Left renal cortex interstitium (tissue), 4 donors: Measurements from ENCODE around the gene PSMD1. TPM values are rescaled to one million over a fixed set of nuclear protein-coding genes. Genes with fewer than 3 reads are reported as not detected.
"Not testable (repeated sequence)": the region's sequence is repeated elsewhere in the genome, so short reads cannot be mapped to it uniquely, and the experiment has no call there.

Experiments used
- DNase-seq, 4 donors: peaks; one replicate each; pipeline ENCODE4 v3.0.0-alpha.2; 2013; ENCODE audit warnings: low read depth in 4 of 4, low spot score in 2 of 4, missing footprints in 1 of 4
- polyA plus RNA-seq, 4 donors: library from polyadenylated mRNA; unstranded; fragments of 120-200 nt; gene quantifications; one replicate each; pipeline ENCODE4 v1.2.1, GENCODE V29; 2013; ENCODE audit not compliant: insufficient read length in 4 of 4

Gene PSMD1
- polyA plus RNA-seq, 4 donors, result 83.3 to 110 (median 100) TPM

- DNase-seq, result peak; percentile 56 to 82 (median 71)
These were observed 3.9 kb upstream of the PSMD1 start for GRCh38 chr2:231052494-231053451.

DNA sequence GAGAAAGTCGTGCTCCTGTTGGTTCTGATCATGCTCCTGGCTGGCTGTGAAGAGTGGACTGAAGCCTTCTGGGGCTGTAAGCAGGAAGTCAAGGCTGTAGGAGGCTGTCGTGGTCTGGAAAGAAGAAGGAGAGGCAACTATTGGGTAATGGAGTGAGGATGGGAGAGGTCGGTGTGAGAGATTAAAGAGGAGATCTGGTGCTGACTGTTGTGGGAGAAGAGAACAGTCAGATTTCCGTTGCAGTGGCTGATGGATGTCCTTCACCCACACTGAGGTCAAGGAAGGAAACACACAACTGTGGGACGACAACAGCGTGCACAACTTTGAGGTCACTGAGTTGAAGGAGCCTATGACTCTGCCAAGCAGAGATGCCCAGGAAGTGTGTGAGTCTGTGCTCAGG, 2.8 kb upstream of the PSMD1 start:
- DNase-seq, result no peak

- DNase-seq, result no peak
These were observed 923 bp downstream of the PSMD1 start for GRCh38 chr2:231057590-231057989.

DNA sequence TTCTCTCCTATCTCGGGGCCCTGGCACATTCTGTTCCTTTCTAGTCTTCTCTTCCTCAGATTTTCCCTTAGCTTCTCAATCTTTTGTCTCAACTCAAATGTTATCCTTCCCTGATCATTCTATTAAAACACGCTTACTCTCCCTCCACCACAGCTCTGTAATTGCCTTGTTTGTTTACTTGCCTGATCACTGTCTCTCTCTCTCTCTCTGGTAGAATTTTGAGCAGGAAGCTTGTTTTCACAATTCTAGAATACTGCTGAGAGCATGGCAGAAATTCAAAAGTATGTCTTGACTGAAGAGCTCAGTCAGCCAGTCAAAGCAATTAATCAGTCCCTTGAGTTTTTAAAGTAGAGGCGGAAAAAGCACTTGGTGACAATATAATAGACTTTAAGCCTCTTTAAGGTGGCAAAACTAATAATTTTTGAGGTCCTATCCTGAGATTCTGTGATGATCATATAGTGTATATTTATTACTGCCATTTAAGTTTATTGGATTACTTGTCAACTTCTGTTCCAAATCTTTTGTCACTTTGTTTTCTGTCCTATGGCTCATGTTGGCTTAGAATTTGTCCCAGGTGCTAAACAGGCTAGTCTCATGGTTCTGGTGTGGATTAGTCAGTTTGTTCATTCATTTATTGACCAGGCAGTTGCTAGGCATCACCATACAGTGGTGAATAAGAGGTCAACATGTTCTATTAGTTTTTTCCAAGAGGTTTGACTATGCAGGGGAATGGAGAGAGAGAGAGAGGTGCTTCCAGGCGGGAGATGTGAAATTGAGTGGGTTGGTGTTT, 2.3 kb downstream of the PSMD1 start:
- no peak for DNase-seq

GRCh38 chr2:231059756-231060155, 3.1 kb downstream of the PSMD1 start:
- DNase-seq, result no peak

DNA sequence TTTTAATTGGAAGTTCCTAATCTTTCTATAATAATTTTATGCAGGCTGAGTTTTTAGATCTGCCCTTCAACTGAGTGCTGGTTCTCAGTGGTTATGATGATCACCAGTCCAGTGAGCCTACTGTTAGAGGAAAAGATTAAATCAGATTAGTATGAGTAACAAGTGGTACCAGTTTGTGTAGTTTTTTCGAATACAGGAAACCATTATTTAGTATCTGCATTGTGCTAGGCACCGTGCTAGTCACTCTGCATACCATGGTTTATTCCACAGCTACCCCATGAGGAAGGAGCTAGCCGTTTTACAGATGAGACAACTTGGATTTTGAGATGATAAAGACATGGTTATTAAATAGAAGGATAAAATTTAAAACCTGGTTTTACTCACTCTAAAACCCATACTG, 6.1 kb downstream of the PSMD1 start:
- no peak for DNase-seq

GRCh38 chr2:231063347-231063746, 6.7 kb downstream of the PSMD1 start:
- DNase-seq, result no peak

- DNase-seq, result no peak
These were observed 9.3 kb downstream of the PSMD1 start for GRCh38 chr2:231065966-231066365.

DNA sequence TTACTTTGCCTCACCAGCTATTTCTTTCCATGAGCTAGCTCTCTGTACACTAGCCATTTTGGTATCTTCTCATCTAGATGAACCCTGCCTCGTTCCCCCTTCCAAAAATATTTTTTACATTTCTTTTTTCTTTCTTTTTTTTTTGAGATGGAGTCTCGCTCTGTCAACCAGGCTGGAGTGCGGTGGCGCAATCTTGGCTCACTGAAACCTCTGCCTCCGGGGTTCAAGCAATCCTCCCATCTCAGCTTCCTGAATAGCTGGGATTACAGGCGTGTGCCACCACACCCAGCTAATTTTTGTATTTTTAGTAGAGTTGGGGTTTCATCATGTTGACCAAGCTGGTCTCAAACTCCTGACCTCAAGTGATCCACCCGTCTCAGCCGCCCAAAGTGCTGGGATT, 10.9 kb downstream of the PSMD1 start:
- DNase-seq, result not testable (repeated sequence)

DNA sequence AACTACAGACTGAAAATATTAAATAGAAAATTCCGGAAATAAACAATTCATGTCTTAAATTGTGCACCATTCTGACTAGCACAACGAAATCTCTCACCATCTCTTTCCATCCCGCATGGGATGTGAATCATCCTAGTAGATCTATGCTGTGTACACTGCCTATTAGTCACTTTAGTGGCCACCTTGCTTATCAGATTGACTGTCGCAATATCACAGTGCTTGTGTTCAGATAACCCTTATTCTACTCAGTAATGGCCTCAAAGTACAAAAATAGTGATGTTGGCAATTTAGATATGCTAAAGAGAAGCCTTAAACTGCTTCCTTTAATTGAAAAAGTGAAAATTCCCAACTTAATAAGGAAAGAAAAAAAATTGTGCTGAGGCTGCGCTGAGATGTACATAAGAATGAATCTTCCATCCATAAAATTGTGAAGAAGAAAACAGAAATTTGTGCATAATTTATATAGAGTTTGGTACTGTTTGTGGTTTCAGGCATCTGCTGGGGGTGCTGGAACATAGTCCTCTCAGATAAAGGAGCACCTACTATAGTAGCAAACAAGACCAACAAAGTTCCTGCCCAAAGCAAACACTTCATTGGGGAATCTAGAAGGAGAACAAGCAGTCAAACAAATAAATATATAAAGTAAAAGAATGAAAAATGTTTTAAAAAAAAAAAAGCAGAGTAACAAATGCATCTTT, 12.0 kb downstream of the PSMD1 start:
- DNase-seq, result no peak

DNA sequence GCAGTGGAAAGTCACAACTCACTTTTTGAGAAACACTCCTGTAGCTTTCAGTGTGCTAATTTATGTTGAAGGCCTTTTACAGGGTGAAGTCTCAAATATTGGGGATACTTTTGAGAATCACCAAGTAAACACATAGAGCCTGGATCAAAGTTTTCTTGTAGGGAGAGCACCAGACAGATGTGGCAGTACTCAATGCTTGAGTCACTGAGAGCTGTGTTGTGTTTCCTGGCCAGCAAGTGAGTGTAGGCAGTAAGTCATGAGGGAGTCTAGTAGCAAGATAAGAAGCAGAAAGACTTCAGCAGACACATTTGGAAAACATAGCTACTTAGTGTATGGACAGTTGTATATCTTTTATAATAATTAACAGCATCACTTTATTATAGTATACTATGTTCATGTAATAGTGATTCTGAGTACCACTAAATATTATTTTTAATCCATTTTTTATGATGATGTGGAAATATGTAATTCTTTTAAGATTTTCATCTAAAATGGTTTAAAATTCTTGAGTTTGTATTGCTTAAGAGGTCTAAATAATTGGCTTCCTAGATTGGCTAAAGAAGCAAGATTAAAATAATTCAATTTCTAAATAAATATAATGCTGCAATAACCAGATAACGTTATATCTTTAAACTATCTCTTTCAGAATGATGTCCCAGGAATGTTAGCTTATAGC, 12.8 kb downstream of the PSMD1 start:
- no peak for DNase-seq

DNA sequence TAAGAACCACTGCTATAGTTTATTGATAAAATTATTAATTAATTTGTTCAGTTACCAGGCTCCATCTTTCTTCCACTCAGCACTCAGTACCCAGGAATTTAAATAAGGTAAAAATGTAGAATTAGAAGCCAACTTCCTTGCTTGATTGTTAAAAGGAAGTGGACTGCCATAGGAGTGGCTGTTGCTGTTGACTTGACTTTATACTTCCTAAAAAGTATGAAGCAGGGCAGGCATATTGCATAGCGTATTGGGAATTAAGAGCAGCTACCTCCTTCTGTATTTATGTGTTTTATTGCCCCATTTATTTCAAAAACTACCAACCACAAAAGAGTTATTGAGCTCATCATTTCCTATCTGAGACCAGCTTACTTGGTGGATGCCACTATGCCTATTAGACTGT, 27.9 kb downstream of the PSMD1 start:
- no peak for DNase-seq

- DNase-seq, result no peak
These were observed 32.1 kb downstream of the PSMD1 start for GRCh38 chr2:231088754-231089153.

DNA sequence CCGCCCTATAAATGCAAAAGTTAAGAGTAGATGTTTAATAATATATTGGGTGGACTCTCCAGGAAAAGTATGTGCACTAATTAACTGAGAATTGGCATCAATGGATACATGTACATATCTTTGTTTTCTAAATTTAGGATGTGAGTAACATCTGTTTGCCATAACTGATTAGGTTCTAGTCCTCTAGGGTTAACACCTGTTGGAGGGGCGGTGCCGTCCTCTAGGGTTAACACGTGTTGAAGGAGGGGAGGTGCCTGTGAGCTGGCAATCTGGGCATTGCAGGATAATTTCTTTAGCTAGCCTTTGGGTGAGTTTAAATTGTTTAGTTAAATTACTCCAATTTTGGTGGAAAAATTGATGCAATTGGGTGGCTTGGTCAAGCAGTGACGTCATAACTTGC, 37.3 kb downstream of the PSMD1 start:
- no peak for DNase-seq

- no peak for DNase-seq
These were observed 38.2 kb downstream of the PSMD1 start for GRCh38 chr2:231094736-231095346.

GRCh38 chr2:231099918-231100317, 43.3 kb downstream of the PSMD1 start:
- no peak for DNase-seq

DNA sequence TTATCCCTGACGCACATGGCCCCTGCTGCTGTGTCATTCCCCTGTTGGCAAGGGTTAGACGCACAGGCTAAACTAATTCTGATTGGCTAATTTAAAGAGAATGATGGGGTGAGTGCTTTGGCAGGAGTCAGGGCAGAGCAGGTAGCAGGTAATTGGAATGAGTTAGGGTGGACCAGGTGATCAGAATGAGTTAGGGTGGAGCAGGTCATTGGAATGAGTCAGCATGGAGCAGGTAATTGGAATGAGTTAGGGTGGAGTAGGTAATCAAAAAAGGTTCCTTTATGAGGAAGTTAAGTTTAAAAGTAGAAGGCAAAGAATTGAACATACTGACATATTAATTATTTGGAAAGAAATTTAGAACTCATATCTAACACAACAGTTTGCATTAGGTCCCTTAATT, 43.7 kb downstream of the PSMD1 start:
- not testable (repeated sequence) for DNase-seq

- no peak for DNase-seq
These were observed 44.3 kb downstream of the PSMD1 start for GRCh38 chr2:231100990-231101389.

DNA sequence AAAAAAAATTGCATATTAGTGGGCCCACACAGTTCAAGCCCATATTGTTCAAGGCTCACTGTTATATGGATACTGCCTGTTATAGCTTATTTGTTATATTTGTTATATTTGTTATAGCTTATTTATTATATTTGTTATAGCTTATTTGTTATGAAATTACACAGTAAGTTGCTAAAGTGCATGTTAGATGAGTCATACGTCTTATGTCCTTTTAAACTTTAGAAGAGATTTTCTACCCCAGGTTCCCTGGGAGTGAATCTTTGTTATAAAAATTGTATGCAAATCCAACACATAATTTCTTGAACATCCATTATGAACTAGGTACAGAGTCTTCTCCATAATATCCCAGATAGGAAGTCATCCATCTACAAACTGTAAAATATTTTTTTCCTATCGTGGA, 46.1 kb downstream of the PSMD1 start:
- no peak for DNase-seq

- DNase-seq, result no peak
These were observed 47.5 kb downstream of the PSMD1 start for GRCh38 chr2:231104115-231104713.
